Forelimb muscle (tissue), 1 donor: ENCODE measurements around the gene BHLHA9. TPM values are rescaled to one million over a fixed set of nuclear protein-coding genes. Genes with fewer than 3 reads are reported as not detected.

Experiments used
- DNase-seq: peaks from one replicate; pipeline ENCODE4 v3.0.0-alpha.2; 2013; ENCODE audit warnings: low read depth
- polyA plus RNA-seq: library from polyadenylated mRNA; unstranded; fragments of 120-200 nt; gene quantifications from one replicate; pipeline ENCODE4 v1.2.1, GENCODE V29; 2013; ENCODE audit not compliant: insufficient read length

BHLHA9 gene
- polyA plus RNA-seq, 1 donor = not detected

- no peak for DNase-seq
These were observed 15.2 kb upstream of the BHLHA9 start for GRCh38 chr17:1255041-1255440.

- DNase-seq = no peak
These were observed 13.5 kb upstream of the BHLHA9 start for GRCh38 chr17:1256699-1257098.

- DNase-seq = no peak
These were observed 10.0 kb upstream of the BHLHA9 start for GRCh38 chr17:1260086-1260769.

GRCh38 chr17:1260770-1261161, 9.5 kb upstream of the BHLHA9 start:
- DNase-seq = no peak

- no peak for DNase-seq
These were observed 6.0 kb upstream of the BHLHA9 start for GRCh38 chr17:1264196-1264595.

GRCh38 chr17:1267471-1267943, 2.7 kb upstream of the BHLHA9 start:
- DNase-seq = no peak

- DNase-seq = no peak
These were observed 783 bp downstream of the BHLHA9 start for GRCh38 chr17:1271030-1271423.

GRCh38 chr17:1271441-1271840, 1.2 kb downstream of the BHLHA9 start:
- no peak for DNase-seq

GRCh38 chr17:1272701-1273100, 2.5 kb downstream of the BHLHA9 start:
- no peak for DNase-seq

- DNase-seq = no peak
These were observed 3.4 kb downstream of the BHLHA9 start for GRCh38 chr17:1273492-1274244.

GRCh38 chr17:1274245-1274608, 4.0 kb downstream of the BHLHA9 start:
- DNase-seq = no peak

GRCh38 chr17:1275205-1275961, 5.1 kb downstream of the BHLHA9 start:
- DNase-seq = no peak

GRCh38 chr17:1275962-1276736, 5.9 kb downstream of the BHLHA9 start:
- no peak for DNase-seq

- DNase-seq = no peak
These were observed 10.4 kb downstream of the BHLHA9 start for GRCh38 chr17:1280652-1281051.

GRCh38 chr17:1286379-1287106, 16.3 kb downstream of the BHLHA9 start:
- no peak for DNase-seq

GRCh38 chr17:1289695-1290094, 19.5 kb downstream of the BHLHA9 start:
- no peak for DNase-seq

- no peak for DNase-seq
These were observed 20.4 kb downstream of the BHLHA9 start for GRCh38 chr17:1290676-1291075.

GRCh38 chr17:1294157-1294717, 24.0 kb downstream of the BHLHA9 start:
- no peak for DNase-seq

GRCh38 chr17:1298606-1299005, 28.4 kb downstream of the BHLHA9 start:
- no peak for DNase-seq

- DNase-seq = no peak
These were observed 29.5 kb downstream of the BHLHA9 start for GRCh38 chr17:1299552-1300370.
